ENCODE data around the gene MICA. TPM values are rescaled to one million over a fixed set of nuclear protein-coding genes. Genes with fewer than 3 reads are reported as not detected.
"Not testable (repeated sequence)": the region's sequence is repeated elsewhere in the genome, so short reads cannot be mapped to it uniquely, and the experiment has no call there.

MICA gene
- total and polyA plus RNA-seq, 7 donors = 2.7 to 5.7 (median 5.0) TPM

- WGBS, 3 donors = 86 to 91% (median 91%) methylated on average over 2 of the region's 2 CpGs
- no peaks in the 10 kb centered on the region for H3K9me3 ChIP-seq
- DNase-seq = no peak
- no peaks in the 10 kb centered on the region for H3K4me1 ChIP-seq
- peaks cover 0 to 5% (median 0%) of the 10 kb centered on the region in 3 donors for H3K27me3 ChIP-seq (ENCODE audit: insufficient read depth in 3 of 3, low read length in 2 of 3)
- H3K4me3 ChIP-seq = no peak overlapping the region
- intact Hi-C loops (cut with DNase I) = no loop called here
- H3K27ac ChIP-seq = no peak overlapping the region
- no peaks in the 10 kb centered on the region for H3K36me3 ChIP-seq (ENCODE audit: insufficient read depth in 1 of 2, low read depth in 1 of 2)
- ATAC-seq = no peak
- no peak for TF ChIP-seq CTCF (IDR thresholded peaks at IDR 0.05)
Observed at GRCh38 chr6:31438222-31438621, 34.8 kb downstream of the MICA start.

- peaks cover 0 to 5% (median 0%) of the 10 kb centered on the region in 3 donors for H3K27me3 ChIP-seq (ENCODE audit: insufficient read depth in 3 of 3, low read length in 2 of 3)
- DNase-seq = no peak
- no peak overlapping the region for H3K27ac ChIP-seq
- no peak overlapping the region for H3K4me3 ChIP-seq
- intact Hi-C loops (cut with DNase I) = no loop called here
- no peak for ATAC-seq
- H3K4me1 ChIP-seq = no peaks in the 10 kb centered on the region
- no peak for TF ChIP-seq CTCF (IDR thresholded peaks at IDR 0.05)
- H3K9me3 ChIP-seq = no peaks in the 10 kb centered on the region
- no peaks in the 10 kb centered on the region for H3K36me3 ChIP-seq (ENCODE audit: insufficient read depth in 1 of 2, low read depth in 1 of 2)
- 66 to 86% (median 81%) methylated on average over 2 of the region's 2 CpGs for WGBS, 3 donors
Observed at GRCh38 chr6:31438677-31439076, 35.3 kb downstream of the MICA start.

- Histone ChIP-seq H3K4me1 (no peaks in the 10 kb centered on the region), H3K36me3 (ENCODE audit: insufficient read depth in 1 of 2, low read depth in 1 of 2) (no peaks in the 10 kb centered on the region), H3K4me3 (peak overlapping the region; percentile 43), H3K9me3 (no peaks in the 10 kb centered on the region), H3K27me3 (ENCODE audit: insufficient read depth in 3 of 3, low read length in 2 of 3) (peaks cover 0 to 5% (median 0%) of the 10 kb centered on the region in 3 donors), H3K27ac (no peak overlapping the region)
- DNase-seq = peak; percentile 87 to 89
- ATAC-seq = peak; percentile 81 to 100 (median 96)
- TF ChIP-seq CTCF (IDR thresholded peaks at IDR 0.05) = peak; percentile 82
- intact Hi-C loops (cut with DNase I) = loop anchor here (2.0 kb wide), 1 partner anchor 43 kb away; no protein-coding TSS in a partner anchor
- WGBS, 3 donors = 11 to 14% (median 12%) methylated on average over 26 to 28 of the region's 28 CpGs
Observed at GRCh38 chr6:31441365-31442267, 38.2 kb downstream of the MICA start.

GRCh38 chr6:31446481-31446880 lies 43.1 kb downstream of the MICA start:
- no peak for TF ChIP-seq CTCF (IDR thresholded peaks at IDR 0.05)
- DNase-seq (no peak), ATAC-seq (no peak)
- 63 to 68% (median 68%) methylated on average over 4 of the region's 4 CpGs for WGBS, 3 donors
- intact Hi-C loops (cut with DNase I) = no loop called here
- Histone ChIP-seq H3K27ac (no peak overlapping the region), H3K4me3 (no peak overlapping the region), H3K36me3 (ENCODE audit: insufficient read depth in 1 of 2, low read depth in 1 of 2) (no peaks in the 10 kb centered on the region), H3K9me3 (no peaks in the 10 kb centered on the region), H3K27me3 (ENCODE audit: insufficient read depth in 3 of 3, low read length in 2 of 3) (no peaks in the 10 kb centered on the region), H3K4me1 (no peaks in the 10 kb centered on the region)

- intact Hi-C loops (cut with DNase I); H3K36me3 ChIP-seq (ENCODE audit: insufficient read depth in 1 of 2, low read depth in 1 of 2); H3K27ac ChIP-seq; H3K4me3 ChIP-seq; H3K27me3 ChIP-seq (ENCODE audit: insufficient read depth in 3 of 3, low read length in 2 of 3); DNase-seq; ATAC-seq; H3K9me3 ChIP-seq; H3K4me1 ChIP-seq: not testable (repeated sequence)
- 81 to 87% (median 84%) methylated on average over 4 of the region's 6 CpGs for WGBS, 3 donors
Observed at GRCh38 chr6:31446999-31447789, 43.8 kb downstream of the MICA start.

Data from psoas muscle (tissue), 8 donors.